NCI-H226 (cell line): ENCODE results near the gene OPA3.
"Not testable (repeated sequence)": the region's sequence is repeated elsewhere in the genome, so short reads cannot be mapped to it uniquely, and the experiment has no call there.

Experiments
- DNase-seq: peaks from one replicate; pipeline ENCODE4 v3.0.0-alpha.2; 2015

Gene OPA3

GRCh38 chr19:45517641-45518468, 66.7 kb downstream of the OPA3 start:
- DNase-seq = no peak

- DNase-seq = no peak
Observed at GRCh38 chr19:45517238-45517637, 67.4 kb downstream of the OPA3 start.

GRCh38 chr19:45515807-45516401, 68.7 kb downstream of the OPA3 start:
- no peak for DNase-seq

GRCh38 chr19:45515081-45515624, 69.4 kb downstream of the OPA3 start:
- no peak for DNase-seq

- DNase-seq = no peak
Observed at GRCh38 chr19:45514376-45515051, 70.1 kb downstream of the OPA3 start.

- no peak for DNase-seq
Observed at GRCh38 chr19:45512881-45513483, 71.6 kb downstream of the OPA3 start.

- DNase-seq = no peak
Observed at GRCh38 chr19:45511074-45511473, 73.5 kb downstream of the OPA3 start.

- DNase-seq = not testable (repeated sequence)
Observed at GRCh38 chr19:45510352-45510751, 74.2 kb downstream of the OPA3 start.

GRCh38 chr19:45509692-45510015, 74.9 kb downstream of the OPA3 start:
- no peak for DNase-seq

- peak; percentile 62 for DNase-seq
Observed at GRCh38 chr19:45508861-45509691, 75.5 kb downstream of the OPA3 start.

- DNase-seq = no peak
Observed at GRCh38 chr19:45508417-45508860, 76.2 kb downstream of the OPA3 start.

- DNase-seq = no peak
Observed at GRCh38 chr19:45507872-45508416, 76.7 kb downstream of the OPA3 start.

GRCh38 chr19:45506989-45507871, 77.4 kb downstream of the OPA3 start, which contains the start of gene VASP:
Gene VASP, plus strand, starts transcription at chr19:45507479. Its CDS starts 293 bp downstream, at chr19:45507772.
- peak; percentile 92 for DNase-seq

GRCh38 chr19:45506246-45506988, 78.2 kb downstream of the OPA3 start:
- DNase-seq = peak; percentile 91

GRCh38 chr19:45505996-45506245, 78.7 kb downstream of the OPA3 start:
- no peak for DNase-seq

GRCh38 chr19:45505151-45505995, 79.2 kb downstream of the OPA3 start:
- peak; percentile 33 for DNase-seq

GRCh38 chr19:45503909-45504308, 80.7 kb downstream of the OPA3 start:
- no peak for DNase-seq

GRCh38 chr19:45502111-45502510, 82.5 kb downstream of the OPA3 start:
- DNase-seq = no peak

GRCh38 chr19:45501730-45502014, 82.9 kb downstream of the OPA3 start:
- DNase-seq = no peak
